MCF 10A (cell line): ENCODE measurements around the gene ARL15. TPM values are rescaled to one million over a fixed set of nuclear protein-coding genes. Genes with fewer than 3 reads are reported as not detected.

Experiments
- BruUV-seq: library from RNA; stranded (reverse); fragments of 400-500 nt; replicated peaks from 2 replicates; lab custom pipeline; 2021; lab: Mats Ljungman, UMichigan
- CTCF ChIA-PET: fragments of 300-600 bp; sonication (Branson Sonifier 250); formaldehyde crosslinking; extraction: SDS; loops from one replicate; lab custom pipeline; 2021; ENCODE audit warnings: antibody characterized with exemption, inconsistent platforms; lab: Yijun Ruan, JAX
- POLR2A ChIA-PET: fragments of 300-600, 350-650 bp; sonication (Branson Sonifier 250); formaldehyde crosslinking; extraction: SDS; loops from one replicate; lab custom pipeline; 2020; ENCODE audit warnings: antibody characterized with exemption, inconsistent platforms; lab: Yijun Ruan, JAX
- DNase-seq: peaks from one replicate; pipeline ENCODE4 v3.0.0-alpha.2; 2018; ENCODE audit not compliant: unreplicated experiment
- H3K27ac Mint-ChIP-seq: one replicate; pipeline ENCODE4 v1.8.0; 2022; ENCODE audit warnings: mild to moderate bottlenecking, low read depth, mixed read lengths; ENCODE audit not compliant: unreplicated experiment
- H3K27me3 Mint-ChIP-seq: one replicate; pipeline ENCODE4 v1.8.0; 2022; ENCODE audit warnings: mixed read lengths; ENCODE audit not compliant: insufficient read depth, unreplicated experiment
- H3K36me3 Mint-ChIP-seq: one replicate; pipeline ENCODE4 v1.8.0; 2022; ENCODE audit warnings: mild to moderate bottlenecking, moderate library complexity, mixed read lengths; ENCODE audit not compliant: insufficient read depth, unreplicated experiment
- H3K4me1 Mint-ChIP-seq: one replicate; pipeline ENCODE4 v1.8.0; 2022; ENCODE audit warnings: mixed read lengths; ENCODE audit not compliant: insufficient read depth, unreplicated experiment
- H3K4me3 Mint-ChIP-seq: one replicate; pipeline ENCODE4 v1.8.0; 2022; ENCODE audit warnings: mild to moderate bottlenecking, moderate library complexity, mixed read lengths; ENCODE audit not compliant: unreplicated experiment
- H3K9me3 Mint-ChIP-seq: one replicate; pipeline ENCODE4 v1.8.0; 2022; ENCODE audit warnings: mixed read lengths; ENCODE audit not compliant: unreplicated experiment
- CTCF ChIP-seq: fragments of 200-600 bp; IDR thresholded peaks from one replicate; pipeline ENCODE4 v1.8.0; 2022; ENCODE audit warnings: antibody characterized with exemption, mild to moderate bottlenecking; ENCODE audit not compliant: unreplicated experiment
- intact Hi-C: fragments of 100-400 bp; cut with micrococcal nuclease; formaldehyde crosslinking; loops from 2 replicates; pipeline ENCODE4 v1.14.1; 2022
- total RNA-seq: library from RNA; stranded (reverse); gene quantifications from 2 replicates; pipeline ENCODE4 v1.2.3, GENCODE V29; 2022

ARL15 gene
- total RNA-seq, 1 experiment from 2014 or later: 11.3 TPM

- POLR2A ChIA-PET: interaction anchor here (0.7 kb wide), 1 partner anchor 505 kb away, joined by 3 read pairs; no protein-coding TSS in a partner anchor
- no peak overlapping the region for H3K27ac Mint-ChIP-seq
Measured at GRCh38 chr5:54187694-54188093, 122.7 kb downstream of the ARL15 start.

GRCh38 chr5:54186912-54187445, 123.4 kb downstream of the ARL15 start:
- intact Hi-C loops: no loop called here
- CTCF ChIA-PET: interaction anchor here (0.5 to 1.0 kb wide), 5 partner anchors 17 to 705 kb away, joined by 3 to 6 read pairs (median 3); no protein-coding TSS in a partner anchor
- Mint-ChIP-seq H3K4me1 (no peaks in the 10 kb centered on the region), H3K4me3 (no peak overlapping the region), H3K27ac (no peak overlapping the region), H3K27me3 (no peaks in the 10 kb centered on the region), H3K36me3 (no peaks in the 10 kb centered on the region), H3K9me3 (no peaks in the 10 kb centered on the region)
- no TSS peak for BruUV-seq
- no peak for TF ChIP-seq CTCF
- DNase-seq: no peak
- POLR2A ChIA-PET: no interaction called here

More at GRCh38 chr5:54187694-54188093, 122.7 kb downstream of the ARL15 start:
- H3K4me1 Mint-ChIP-seq: no peaks in the 10 kb centered on the region
- CTCF ChIA-PET: interaction anchor here (0.5 to 1.0 kb wide), 4 partner anchors 18 to 1016 kb away, joined by 3 to 6 read pairs (median 3); no protein-coding TSS in a partner anchor
- H3K36me3 Mint-ChIP-seq: no peaks in the 10 kb centered on the region
- TF ChIP-seq CTCF: no peak
- H3K9me3 Mint-ChIP-seq: no peaks in the 10 kb centered on the region
- H3K27me3 Mint-ChIP-seq: no peaks in the 10 kb centered on the region
- BruUV-seq: no TSS peak
- no peak overlapping the region for H3K4me3 Mint-ChIP-seq
- DNase-seq: no peak
- intact Hi-C loops: no loop called here

GRCh38 chr5:54186108-54186507, 124.3 kb downstream of the ARL15 start:
- BruUV-seq: no TSS peak
- Mint-ChIP-seq H3K36me3 (no peaks in the 10 kb centered on the region), H3K27ac (no peak overlapping the region), H3K4me3 (no peak overlapping the region), H3K4me1 (no peaks in the 10 kb centered on the region), H3K27me3 (no peaks in the 10 kb centered on the region), H3K9me3 (no peaks in the 10 kb centered on the region)
- intact Hi-C loops: no loop called here
- POLR2A ChIA-PET: interaction anchor here (0.6 kb wide), 1 partner anchor 720 kb away, joined by 3 read pairs; no protein-coding TSS in a partner anchor
- CTCF ChIA-PET: interaction anchor here (0.6 to 1.2 kb wide), 3 partner anchors 7 to 704 kb away, joined by 3 to 6 read pairs (median 6); no protein-coding TSS in a partner anchor
- TF ChIP-seq CTCF: no peak
- DNase-seq: no peak

- no peaks in the 10 kb centered on the region for H3K4me1 Mint-ChIP-seq
- no peak for DNase-seq
- TF ChIP-seq CTCF: no peak
- no peak overlapping the region for H3K27ac Mint-ChIP-seq
- no peaks in the 10 kb centered on the region for H3K27me3 Mint-ChIP-seq
- H3K36me3 Mint-ChIP-seq: no peaks in the 10 kb centered on the region
- no peak overlapping the region for H3K4me3 Mint-ChIP-seq
- no peaks in the 10 kb centered on the region for H3K9me3 Mint-ChIP-seq
- CTCF ChIA-PET: interaction anchor here (1.2 kb wide), 1 partner anchor 9 kb away, joined by 6 read pairs; no protein-coding TSS in a partner anchor
- no TSS peak for BruUV-seq
- POLR2A ChIA-PET: no interaction called here
- intact Hi-C loops: no loop called here
Measured at GRCh38 chr5:54184806-54185205, 125.6 kb downstream of the ARL15 start.
